Loucy (cell line): ENCODE measurements around the gene ALB.
"Not testable (repeated sequence)": the region's sequence is repeated elsewhere in the genome, so short reads cannot be mapped to it uniquely, and the experiment has no call there.

Source experiments
- H2AFZ ChIP-seq: fragments of 200-600 bp; sonication (generic); 2 replicates; pipeline ENCODE4 v1.6.0; 2016; ENCODE audit warnings: antibody characterized with exemption, mild to moderate bottlenecking, low read length, moderate library complexity
- H3F3A ChIP-seq: fragments of 200-600 bp; 2 replicates; pipeline ENCODE4 v1.6.0; 2016; ENCODE audit warnings: antibody characterized with exemption, low read depth, mild to moderate bottlenecking
- H3K27me3 ChIP-seq: fragments of 200-600 bp; sonication (generic); 2 replicates; pipeline ENCODE4 v1.6.1; 2014; ENCODE audit warnings: low read length, mild to moderate bottlenecking; ENCODE audit not compliant: insufficient read depth, poor library complexity, severe bottlenecking
- H3K36me3 ChIP-seq: fragments of 200-600 bp; sonication (generic); 2 replicates; pipeline ENCODE4 v1.6.1; 2016; ENCODE audit warnings: low read length; ENCODE audit not compliant: insufficient read depth
- H3K4me1 ChIP-seq: fragments of 200-600 bp; sonication (generic); 2 replicates; pipeline ENCODE4 v1.5.1; 2014; ENCODE audit warnings: low read length, mild to moderate bottlenecking; ENCODE audit not compliant: insufficient read depth, poor library complexity, severe bottlenecking
- H3K4me2 ChIP-seq: fragments of 200-600 bp; sonication (generic); 2 replicates; pipeline ENCODE4 v1.6.0; 2014; ENCODE audit warnings: antibody characterized with exemption, low read length, low read depth, mild to moderate bottlenecking; ENCODE audit not compliant: poor library complexity, severe bottlenecking
- H3K4me3 ChIP-seq: fragments of 200-600 bp; sonication (generic); 2 replicates; pipeline ENCODE4 v1.5.1; 2014; ENCODE audit warnings: low read length, mild to moderate bottlenecking, mixed read lengths; ENCODE audit not compliant: poor library complexity, severe bottlenecking
- H3K79me2 ChIP-seq: fragments of 200-600 bp; sonication (generic); 2 replicates; pipeline ENCODE4 v1.6.1; 2014; ENCODE audit warnings: low read length; ENCODE audit not compliant: insufficient read depth
- H3K9ac ChIP-seq: fragments of 200-600 bp; sonication (generic); 2 replicates; pipeline ENCODE4 v1.6.0; 2014; ENCODE audit warnings: mild to moderate bottlenecking, low read depth, low read length, moderate library complexity; ENCODE audit not compliant: poor library complexity, severe bottlenecking
- H3K9me2 ChIP-seq: fragments of 200-600 bp; sonication (generic); replicated peaks from 2 replicates; pipeline ENCODE4 v1.6.1; 2016; ENCODE audit warnings: low read depth, low read length, mixed read lengths
- H3K9me3 ChIP-seq: fragments of 200-600 bp; sonication (generic); 2 replicates; pipeline ENCODE4 v1.6.1; 2014; ENCODE audit warnings: mild to moderate bottlenecking, antibody characterized with exemption, low read length, low read depth; ENCODE audit not compliant: insufficient read depth
- H4K20me1 ChIP-seq: fragments of 200-600 bp; sonication (generic); 2 replicates; pipeline ENCODE4 v1.6.0; 2014; ENCODE audit warnings: antibody characterized with exemption, low read length, mild to moderate bottlenecking; ENCODE audit not compliant: insufficient read depth, poor library complexity, severe bottlenecking
- EZH2phosphoT487 ChIP-seq: fragments of 200-600 bp; IDR thresholded peaks from 2 replicates; pipeline ENCODE4 v1.6.1; 2018; ENCODE audit warnings: antibody characterized with exemption, mild to moderate bottlenecking, moderate library complexity, borderline replicate concordance
- TF ChIP-seq, protein P1 (sequence below): fragments of 200-600 bp; sonication (generic); conservative IDR thresholded peaks from 2 replicates; pipeline ENCODE4 v1.5.1; 2014; ENCODE audit warnings: mild to moderate bottlenecking, antibody characterized with exemption, low read length

Gene ALB

DNA sequence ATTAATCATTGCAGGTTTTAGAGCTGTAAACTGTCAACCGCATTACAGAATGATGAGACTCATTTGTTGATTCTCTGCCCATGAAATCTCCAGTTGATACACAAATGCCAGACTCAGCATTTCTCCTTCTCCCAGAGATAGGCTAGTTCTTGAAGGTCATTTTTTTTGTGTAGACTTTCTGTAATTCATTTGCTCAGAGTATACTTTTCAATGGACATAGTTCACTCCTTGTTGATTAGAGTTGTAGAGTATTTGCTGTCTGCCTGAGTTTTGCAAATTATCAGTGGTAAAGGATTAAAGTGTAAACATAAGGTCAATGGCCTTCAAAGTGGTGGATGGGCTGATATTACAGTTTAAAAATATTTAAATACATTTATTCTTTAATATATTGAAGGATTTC lies 15.2 kb upstream of the ALB start:
- TF ChIP-seq, protein P1, sequence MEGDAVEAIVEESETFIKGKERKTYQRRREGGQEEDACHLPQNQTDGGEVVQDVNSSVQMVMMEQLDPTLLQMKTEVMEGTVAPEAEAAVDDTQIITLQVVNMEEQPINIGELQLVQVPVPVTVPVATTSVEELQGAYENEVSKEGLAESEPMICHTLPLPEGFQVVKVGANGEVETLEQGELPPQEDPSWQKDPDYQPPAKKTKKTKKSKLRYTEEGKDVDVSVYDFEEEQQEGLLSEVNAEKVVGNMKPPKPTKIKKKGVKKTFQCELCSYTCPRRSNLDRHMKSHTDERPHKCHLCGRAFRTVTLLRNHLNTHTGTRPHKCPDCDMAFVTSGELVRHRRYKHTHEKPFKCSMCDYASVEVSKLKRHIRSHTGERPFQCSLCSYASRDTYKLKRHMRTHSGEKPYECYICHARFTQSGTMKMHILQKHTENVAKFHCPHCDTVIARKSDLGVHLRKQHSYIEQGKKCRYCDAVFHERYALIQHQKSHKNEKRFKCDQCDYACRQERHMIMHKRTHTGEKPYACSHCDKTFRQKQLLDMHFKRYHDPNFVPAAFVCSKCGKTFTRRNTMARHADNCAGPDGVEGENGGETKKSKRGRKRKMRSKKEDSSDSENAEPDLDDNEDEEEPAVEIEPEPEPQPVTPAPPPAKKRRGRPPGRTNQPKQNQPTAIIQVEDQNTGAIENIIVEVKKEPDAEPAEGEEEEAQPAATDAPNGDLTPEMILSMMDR: no peak
- no peak for TF ChIP-seq EZH2phosphoT487
- Histone ChIP-seq H3F3A (no peaks in the 10 kb centered on the region), H3K4me3 (no peak overlapping the region), H4K20me1 (no peaks in the 10 kb centered on the region), H3K79me2 (no peaks in the 10 kb centered on the region), H3K36me3 (no peaks in the 10 kb centered on the region), H3K4me1 (no peaks in the 10 kb centered on the region), H3K9me2 (no peaks in the 10 kb centered on the region), H3K4me2 (no peak overlapping the region), H3K9me3 (no peaks in the 10 kb centered on the region), H3K9ac (no peak overlapping the region), H2AFZ (no peak overlapping the region), H3K27me3 (no peaks in the 10 kb centered on the region)

- H3K4me3 ChIP-seq, H4K20me1 ChIP-seq, H2AFZ ChIP-seq, H3K9me3 ChIP-seq, H3K4me1 ChIP-seq, H3K9ac ChIP-seq, H3K4me2 ChIP-seq, H3K9me2 ChIP-seq, H3F3A ChIP-seq, H3K27me3 ChIP-seq, H3K36me3 ChIP-seq, H3K79me2 ChIP-seq: not testable (repeated sequence)
Measured at GRCh38 chr4:73389663-73390062, 14.4 kb upstream of the ALB start.

DNA sequence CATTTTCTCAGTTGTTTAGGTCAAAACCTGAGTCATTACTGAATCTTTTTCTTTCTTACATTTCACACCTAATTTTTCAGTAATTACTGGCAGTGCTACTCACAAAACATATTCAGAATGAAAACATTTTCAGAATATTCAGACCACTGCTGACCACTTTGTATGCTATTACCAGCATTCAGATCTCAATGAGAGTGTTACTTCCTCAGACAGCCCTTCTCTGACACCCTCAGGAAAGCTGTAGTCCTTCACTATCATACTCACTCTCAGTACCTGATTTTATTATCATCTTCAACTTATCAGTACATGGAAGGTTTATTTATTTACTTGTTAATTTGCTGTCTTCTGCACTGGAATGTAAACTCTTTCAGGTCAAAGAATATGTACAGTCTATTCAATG lies 12.3 kb upstream of the ALB start:
- no peaks in the 10 kb centered on the region for H3K4me1 ChIP-seq
- no peaks in the 10 kb centered on the region for H3K27me3 ChIP-seq
- H3F3A ChIP-seq: no peaks in the 10 kb centered on the region
- no peak overlapping the region for H2AFZ ChIP-seq
- no peak overlapping the region for H3K9ac ChIP-seq
- no peaks in the 10 kb centered on the region for H3K9me3 ChIP-seq
- no peaks in the 10 kb centered on the region for H4K20me1 ChIP-seq
- TF ChIP-seq, protein P1: no peak
- no peak for TF ChIP-seq EZH2phosphoT487
- H3K36me3 ChIP-seq: no peaks in the 10 kb centered on the region
- no peak overlapping the region for H3K4me3 ChIP-seq
- H3K79me2 ChIP-seq: no peaks in the 10 kb centered on the region
- no peak overlapping the region for H3K4me2 ChIP-seq
- no peaks in the 10 kb centered on the region for H3K9me2 ChIP-seq

GRCh38 chr4:73392936-73393335 lies 11.2 kb upstream of the ALB start:
- no peaks in the 10 kb centered on the region for H3K4me1 ChIP-seq
- no peaks in the 10 kb centered on the region for H3K9me3 ChIP-seq
- TF ChIP-seq EZH2phosphoT487: no peak
- TF ChIP-seq, protein P1: no peak
- H4K20me1 ChIP-seq: no peaks in the 10 kb centered on the region
- no peaks in the 10 kb centered on the region for H3K36me3 ChIP-seq
- H3K4me3 ChIP-seq: no peak overlapping the region
- no peaks in the 10 kb centered on the region for H3F3A ChIP-seq
- H3K27me3 ChIP-seq: no peaks in the 10 kb centered on the region
- H3K9me2 ChIP-seq: no peaks in the 10 kb centered on the region
- H3K79me2 ChIP-seq: no peaks in the 10 kb centered on the region
- H2AFZ ChIP-seq: no peak overlapping the region
- no peak overlapping the region for H3K4me2 ChIP-seq
- H3K9ac ChIP-seq: no peak overlapping the region
